SK-N-SH (cell line): Measurements from ENCODE around the gene RFT1. TPM values are rescaled to one million over a fixed set of nuclear protein-coding genes. Genes with fewer than 3 reads are reported as not detected.

Source experiments
- CTCF ChIA-PET: fragments of 300-600, 350-600 bp; formaldehyde crosslinking; extraction: SDS; loops from one replicate; lab custom pipeline; 2021; lab: Yijun Ruan, JAX
- POLR2A ChIA-PET: fragments of 350-600 bp; sonication (Branson Sonifier 250); formaldehyde crosslinking; extraction: SDS; loops from one replicate; lab custom pipeline; 2020; ENCODE audit warnings: antibody characterized with exemption, inconsistent platforms; lab: Yijun Ruan, JAX
- DNase-seq: peaks from one replicate; pipeline ENCODE4 v3.0.0; 2012
- H2AFZ ChIP-seq: fragments of 200-600 bp; sonication (generic); 2 replicates; pipeline ENCODE4 v1.8.1; 2016; ENCODE audit warnings: antibody characterized with exemption, mild to moderate bottlenecking, low read depth
- H3F3A ChIP-seq: fragments of 200-600 bp; sonication (generic); replicated peaks from 2 replicates; pipeline ENCODE3; 2016; ENCODE audit warnings: antibody characterized with exemption, mild to moderate bottlenecking; ENCODE audit not compliant: insufficient read depth
- H3K27ac ChIP-seq, 2 experiments: fragments of 200-500 bp in 1 of 2; fragments of 200-600 bp in 1 of 2; sonication (Bioruptor generic) in 1 of 2; sonication (generic), shearing (Covaris generic) in 1 of 2; 2 replicates each; pipeline versions ENCODE4 v1.5.1 to v1.6.1; 2014 to 2016; ENCODE audit warnings: low read depth in 2 of 2, inconsistent platforms in 1 of 2, low read length in 1 of 2, mild to moderate bottlenecking in 1 of 2, mixed read lengths in 1 of 2
- H3K27me3 ChIP-seq: fragments of 200-600 bp; sonication (generic), shearing (Covaris generic); 2 replicates; pipeline ENCODE4 v1.6.1; 2016; ENCODE audit warnings: mixed run types; ENCODE audit not compliant: insufficient read depth
- H3K36me3 ChIP-seq, 2 experiments: fragments of 200-500 bp in 1 of 2; fragments of 200-600 bp in 1 of 2; sonication (Bioruptor generic) in 1 of 2; sonication (generic) in 1 of 2; replicated peaks in 1 of 2; 2 replicates each; pipeline versions ENCODE3 to v1.5.1; 2014 to 2016; ENCODE audit warnings: low read length in 1 of 2, mild to moderate bottlenecking in 1 of 2; ENCODE audit not compliant: insufficient read depth in 2 of 2, control insufficient read depth in 1 of 2
- H3K4me1 ChIP-seq, 2 experiments: fragments of 200-500 bp in 1 of 2; fragments of 200-600 bp in 1 of 2; sonication (Bioruptor generic) in 1 of 2; sonication (generic), shearing (Covaris generic) in 1 of 2; 2 replicates each; pipeline versions ENCODE4 v1.5.1 to v1.6.1; 2014 to 2016; ENCODE audit warnings: low read depth in 1 of 2, low read length in 1 of 2, mixed run types in 1 of 2; ENCODE audit not compliant: insufficient read depth in 2 of 2, control insufficient read depth in 1 of 2
- H3K4me2 ChIP-seq: fragments of 200-600 bp; sonication (generic), shearing (Covaris generic); 2 replicates; pipeline ENCODE4 v1.6.1; 2017; ENCODE audit warnings: mixed run types
- H3K4me3 ChIP-seq, 2 experiments: fragments of 200-500 bp in 1 of 2; fragments of 200-600 bp in 1 of 2; sonication (Bioruptor generic) in 1 of 2; sonication (generic), shearing (Covaris generic) in 1 of 2; 2 replicates each; pipeline versions ENCODE4 v1.5.1 to v1.8.1; 2014 to 2016; ENCODE audit warnings: low read depth in 2 of 2, inconsistent platforms in 1 of 2, low read length in 1 of 2, mild to moderate bottlenecking in 1 of 2, mixed read lengths in 1 of 2, moderate library complexity in 1 of 2
- H3K79me2 ChIP-seq: fragments of 200-600 bp; sonication (generic); 2 replicates; pipeline ENCODE4 v1.8.1; 2017; ENCODE audit warnings: mild to moderate bottlenecking; ENCODE audit not compliant: insufficient read depth
- H3K9ac ChIP-seq: fragments of 200-600 bp; sonication (generic); 2 replicates; pipeline ENCODE4 v1.6.1; 2017; ENCODE audit warnings: mixed run types
- H3K9me2 ChIP-seq: fragments of 200-600 bp; sonication (generic); 2 replicates; pipeline ENCODE4 v1.6.1; 2017; ENCODE audit warnings: mixed run types
- H3K9me3 ChIP-seq: fragments of 200-600 bp; sonication (generic); 2 replicates; pipeline ENCODE4 v1.6.1; 2017; ENCODE audit warnings: mixed run types, mild to moderate bottlenecking, moderate library complexity
- H4K20me1 ChIP-seq: fragments of 200-600 bp; sonication (generic); 2 replicates; pipeline ENCODE4 v1.6.1; 2017; ENCODE audit warnings: mild to moderate bottlenecking, mixed run types; ENCODE audit not compliant: insufficient read depth
- CHD2 ChIP-seq: fragments of 150-350 bp; IDR thresholded peaks from 2 replicates; pipeline ENCODE4 v1.6.1; 2018; ENCODE audit warnings: low read length; ENCODE audit not compliant: partially characterized antibody
- CTCF ChIP-seq: fragments of 200-600 bp; sonication (generic); IDR thresholded peaks from 2 replicates; pipeline ENCODE4 v1.6.1; 2017; ENCODE audit warnings: antibody characterized with exemption, mild to moderate bottlenecking, moderate library complexity
- EP300 ChIP-seq, 2 experiments: IDR thresholded peaks; 2 replicates each; pipeline versions ENCODE4 v1.4.0 to v1.6.1; 2012; ENCODE audit warnings: borderline replicate concordance in 1 of 2, low read depth in 1 of 2, low read length in 1 of 2
- FOXJ3 ChIP-seq: sonication (generic); formaldehyde crosslinking; IDR thresholded peaks from 2 replicates; pipeline ENCODE4 v1.5.1; 2020; ENCODE audit warnings: mild to moderate bottlenecking, missing genetic modification reagents
- FOXM1 ChIP-seq: IDR thresholded peaks from 2 replicates; pipeline ENCODE4 v1.4.0; 2012; ENCODE audit warnings: low read depth, mild to moderate bottlenecking
- GATA2 ChIP-seq: sonication (generic); formaldehyde crosslinking; IDR thresholded peaks from 2 replicates; pipeline ENCODE4 v1.5.0; 2020; ENCODE audit warnings: mild to moderate bottlenecking, missing genetic modification reagents
- IRF3 ChIP-seq: fragments of 150-350 bp; IDR thresholded peaks from 2 replicates; pipeline ENCODE4 v1.6.1; 2016; ENCODE audit warnings: mild to moderate bottlenecking, low read depth, low read length
- MXI1 ChIP-seq: IDR thresholded peaks from 2 replicates; pipeline ENCODE4 v1.6.1; 2012; ENCODE audit warnings: mild to moderate bottlenecking, low read depth, low read length, improper control_type of control experiment
- NRF1 ChIP-seq: IDR thresholded peaks from 2 replicates; pipeline ENCODE4 v1.6.1; 2012; ENCODE audit warnings: low read depth, mild to moderate bottlenecking, low read length
- POLR2AphosphoS5 ChIP-seq: IDR thresholded peaks from 2 replicates; pipeline ENCODE4 v1.6.1; 2012; ENCODE audit warnings: low read depth, low read length
- REST ChIP-seq: IDR thresholded peaks from 2 replicates; pipeline ENCODE4 v1.6.1; 2012; ENCODE audit warnings: mild to moderate bottlenecking, low read depth, low read length, moderate library complexity
- RFX5 ChIP-seq: IDR thresholded peaks from 2 replicates; pipeline ENCODE4 v1.6.1; 2012; ENCODE audit warnings: mild to moderate bottlenecking, improper control_type of control experiment, low read length
- RXRA ChIP-seq: IDR thresholded peaks from 2 replicates; pipeline ENCODE4 v1.4.0; 2012; ENCODE audit warnings: low read depth, mild to moderate bottlenecking, borderline replicate concordance
- SIN3A ChIP-seq: IDR thresholded peaks from 2 replicates; pipeline ENCODE4 v1.6.1; 2012; ENCODE audit warnings: low read depth, mild to moderate bottlenecking, low read length, moderate library complexity, borderline replicate concordance
- SMC3 ChIP-seq: IDR thresholded peaks from 2 replicates; pipeline ENCODE4 v1.6.1; 2012; ENCODE audit warnings: low read depth, low read length, improper control_type of control experiment
- TCF12 ChIP-seq: IDR thresholded peaks from 2 replicates; pipeline ENCODE4 v1.4.0; 2012
- TEAD4 ChIP-seq: IDR thresholded peaks from 2 replicates; pipeline ENCODE4 v1.4.0; 2012; ENCODE audit warnings: mild to moderate bottlenecking, borderline replicate concordance; ENCODE audit not compliant: insufficient read depth
- USF1 ChIP-seq: IDR thresholded peaks from 2 replicates; pipeline ENCODE4 v1.4.0; 2012; ENCODE audit warnings: low read depth, borderline replicate concordance
- ZBTB33 ChIP-seq: IDR thresholded peaks from 2 replicates; pipeline ENCODE4 v1.4.0; 2012; ENCODE audit warnings: low read depth, borderline replicate concordance
- WGBS: methylation state at CpG from one replicate; pipeline ENCODE4 v1.1.6; 2017; ENCODE audit warnings: low lambda C conversion rate; 5-methylcytosine and 5-hydroxymethylcytosine counted together
- polyA plus RNA-seq, 3 experiments: library from polyadenylated mRNA; depleted of rRNA; stranded (reverse); fragments of >200 nt; gene quantifications; 2 replicates each; pipeline ENCODE4 v1.2.3, GENCODE V29; 2012

The RFT1 gene
- polyA plus RNA-seq, 1 of the 3 experiments (the other 2 are of a cell fraction): 13.8 TPM

GRCh38 chr3:53161820-53162671, 31.8 kb upstream of the RFT1 start (continued):
- TF ChIP-seq SIN3A (no peak), TEAD4 (no peak), FOXJ3 (CRISPR knock-in tag) (no peak), TCF12 (no peak), USF1 (no peak), MXI1 (no peak), ZBTB33 (no peak), EP300 (IDR thresholded peaks at IDR 0.05; ENCODE audit: borderline replicate concordance in 1 of 2, low read depth in 1 of 2, low read length in 1 of 2) (no peak), POLR2AphosphoS5 (no peak), NRF1 (no peak)

- Histone ChIP-seq H2AFZ (0 out of 2 replicates have a peak overlapping the region, but pooled peaks have one; percentile 70), H3K4me2 (peak overlapping the region; percentile 92), H3K9me3 (no peaks in the 10 kb centered on the region), H3K9ac (peak overlapping the region; percentile 72), H3K27me3 (no peaks in the 10 kb centered on the region), H3K4me1 (peaks cover 6 to 10% of the 10 kb centered on the region in 2 experiments; a peak in 2 of 4 replicates), H3K27ac (no peak overlapping the region), H3K79me2 (peaks cover 8% of the 10 kb centered on the region; the same call in 1 of the 2 replicates), H3K4me3 (peak overlapping the region; percentile 77 to 79), H4K20me1 (no peaks in the 10 kb centered on the region), H3K36me3 (no peaks in the 10 kb centered on the region), H3K9me2 (no peaks in the 10 kb centered on the region), H3F3A (peaks cover 4% of the 10 kb centered on the region)
- ChIA-PET POLR2A (no interaction called here), CTCF (no interaction called here)
- no peak for DNase-seq
- under 1% methylated on average over 13 of the region's 41 CpGs for WGBS
- TF ChIP-seq RXRA (no peak), SMC3 (no peak), EP300 (IDR thresholded peaks at IDR 0.05; ENCODE audit: borderline replicate concordance in 1 of 2, low read depth in 1 of 2, low read length in 1 of 2) (no peak), REST (no peak), GATA2 (no peak), NRF1 (no peak), RFX5 (no peak), IRF3 (no peak), MXI1 (no peak), CHD2 (no peak), FOXM1 (no peak), CTCF (no peak), USF1 (no peak)
Measured at GRCh38 chr3:53161450-53161819, 31.2 kb upstream of the RFT1 start.
